A673 (cell line): ENCODE results near the gene MRI1. TPM values are rescaled to one million over a fixed set of nuclear protein-coding genes. Genes with fewer than 3 reads are reported as not detected.

Source experiments
- Bru-seq: library from RNA; stranded (reverse); fragments of 400-500 nt; gene quantifications from one replicate; lab custom pipeline; 2021; lab: Mats Ljungman, UMichigan
- BruChase-seq, 2 experiments: library from RNA; stranded (reverse); fragments of 400-500 nt; gene quantifications; one replicate each; lab custom pipeline; 2021; lab: Mats Ljungman, UMichigan
- BruUV-seq: library from RNA; stranded (reverse); fragments of 400-500 nt; replicated peaks from 2 replicates; lab custom pipeline; 2021; lab: Mats Ljungman, UMichigan
- CTCF ChIA-PET: fragments of 300-600 bp; sonication (Branson Sonifier 250); formaldehyde crosslinking; loops from one replicate; lab custom pipeline; 2022; ENCODE audit warnings: antibody characterized with exemption; lab: Charles Lee
- POLR2A ChIA-PET: fragments of 300-600 bp; sonication (Branson Sonifier 250); formaldehyde crosslinking; loops from one replicate; lab custom pipeline; 2022; ENCODE audit warnings: antibody characterized with exemption; ENCODE audit not compliant: low non-redundant PET; lab: Charles Lee
- DNase-seq: peaks from one replicate; pipeline ENCODE4 v3.0.0-alpha.2; 2015; ENCODE audit warnings: low spot score
- H3K27ac ChIP-seq: fragments of 200-600 bp; sonication (generic); 2 replicates; pipeline ENCODE4 v1.5.1; 2016; ENCODE audit warnings: mixed run types, low read depth, mild to moderate bottlenecking, mixed read lengths, antibody characterized with exemption, low read length; ENCODE audit not compliant: poor library complexity, severe bottlenecking
- H3K27me3 ChIP-seq: fragments of 200-600 bp; sonication (generic); replicated peaks from 2 replicates; pipeline ENCODE4 v1.6.1; 2017; ENCODE audit warnings: mixed run types, low read depth, mild to moderate bottlenecking, mixed read lengths, antibody characterized with exemption, low read length; ENCODE audit not compliant: insufficient read depth, poor library complexity
- H3K36me3 ChIP-seq: fragments of 200-600 bp; sonication (generic); 2 replicates; pipeline ENCODE4 v1.6.1; 2016; ENCODE audit warnings: mixed run types, mild to moderate bottlenecking, mixed read lengths, antibody characterized with exemption, low read length; ENCODE audit not compliant: insufficient read depth, poor library complexity, severe bottlenecking
- H3K4me1 ChIP-seq: fragments of 200-600 bp; sonication (generic); 2 replicates; pipeline ENCODE4 v1.6.1; 2017; ENCODE audit warnings: mixed run types, mild to moderate bottlenecking, mixed read lengths, antibody characterized with exemption, low read length; ENCODE audit not compliant: insufficient read depth, poor library complexity, severe bottlenecking
- H3K4me3 ChIP-seq: fragments of 200-600 bp; sonication (generic); 2 replicates; pipeline ENCODE4 v1.5.1; 2016; ENCODE audit warnings: low read depth, mixed run types, mild to moderate bottlenecking, mixed read lengths, low read length; ENCODE audit not compliant: poor library complexity, severe bottlenecking
- H3K9me3 ChIP-seq: fragments of 200-600 bp; sonication (generic); 2 replicates; pipeline ENCODE4 v1.6.1; 2016; ENCODE audit warnings: mixed run types, low read depth, mild to moderate bottlenecking, mixed read lengths, antibody characterized with exemption, low read length; ENCODE audit not compliant: poor library complexity, severe bottlenecking
- CTCF ChIP-seq: fragments of 300-800, 200-600 bp; sonication (generic); conservative IDR thresholded peaks from 2 replicates; pipeline ENCODE4 v1.5.1; 2017; ENCODE audit warnings: low read depth, mild to moderate bottlenecking, antibody characterized with exemption, low read length, moderate library complexity, mixed read lengths
- EZH2 ChIP-seq: fragments of 200-600 bp; sonication (generic); IDR thresholded peaks from 2 replicates; pipeline ENCODE4 v1.6.1; 2017; ENCODE audit warnings: borderline replicate concordance, low read depth, mild to moderate bottlenecking, mixed read lengths, antibody characterized with exemption, low read length; ENCODE audit not compliant: poor library complexity, severe bottlenecking
- intact Hi-C: fragments of 100-400 bp; cut with micrococcal nuclease; formaldehyde crosslinking; loops from one replicate; pipeline ENCODE4 v1.10.0; 2022; ENCODE audit not compliant: unreplicated experiment
- long read RNA-seq: library from polyadenylated mRNA; stranded (forward); transcript quantifications from one replicate; pipeline ENCODE4 v2.0.0, GENCODE V29; 2022
- total RNA-seq: library from RNA; stranded (reverse); gene quantifications from 2 replicates; pipeline ENCODE4 v1.2.3, GENCODE V29; 2021

The MRI1 gene
- total RNA-seq (57.9 and 63.8 TPM in 2 replicates), Bru-seq, nascent RNA (percentile 63 among the genes with signal in this experiment), BruChase-seq, experiment 1, labeled RNA remaining after a 2-hour chase (percentile 78 among the genes with signal in this experiment), BruChase-seq, experiment 2, labeled RNA remaining after a 6-hour chase (percentile 81 among the genes with signal in this experiment)
- long read RNA-seq, transcript MRI1-201 (6 exons, 1,735 nt) = major isoform, 7 of 22 reads
- long read RNA-seq, partial matches to known transcripts = 9 of 22 reads
- long read RNA-seq, other reads (novel, unspliced or antisense) = 5 of 22 reads

- TF ChIP-seq CTCF (no peak), EZH2 (no peak)
- Histone ChIP-seq H3K27me3 (no peaks in the 10 kb centered on the region), H3K9me3 (no peaks in the 10 kb centered on the region), H3K4me1 (peaks cover 10% of the 10 kb centered on the region), H3K4me3 (peak within 1 kb of the TSS; percentile 74), H3K36me3 (peaks cover 42% of the 10 kb centered on the region), H3K27ac (peak within 1 kb of the TSS; percentile 83)
- POLR2A ChIA-PET = interaction anchor here (0.6 kb wide), 1 partner anchor 471 kb away, joined by 4 read pairs; no protein-coding TSS in a partner anchor
- no TSS peak for BruUV-seq
- peak; percentile 86 for DNase-seq
- CTCF ChIA-PET = no interaction called here
- intact Hi-C loops = no loop called here
Observed at GRCh38 chr19:13764101-13764807, at the start of gene MRI1. Gene MRI1 (plus strand): TSS chr19:13764522. CDS start chr19:13764589, 67 bp downstream.

DNA sequence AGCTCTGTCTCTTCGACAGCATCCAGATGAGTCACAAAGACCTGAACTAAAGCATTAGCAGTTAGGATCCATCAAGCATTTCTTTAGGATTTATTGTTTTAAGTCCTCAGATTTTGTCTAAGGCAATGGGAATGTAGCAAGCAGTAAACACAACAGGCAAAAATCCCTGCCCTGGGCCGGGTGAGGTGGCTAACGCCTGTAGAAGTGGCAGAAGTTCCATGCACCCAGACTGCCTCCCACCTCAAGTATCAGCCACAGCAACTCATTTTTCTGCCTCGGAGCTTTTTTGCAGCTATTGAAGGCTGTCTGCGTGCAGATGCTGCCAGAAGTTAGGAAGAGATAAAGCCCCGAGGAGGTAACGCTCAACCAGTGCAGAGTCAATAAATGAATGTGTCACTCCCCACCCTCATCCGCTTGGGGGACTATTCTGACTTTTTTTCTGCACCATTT, 47.1 kb upstream of the MRI1 start:
- no peak overlapping the region for H3K27ac ChIP-seq
- no peaks in the 10 kb centered on the region for H3K9me3 ChIP-seq
- TF ChIP-seq EZH2 (no peak), CTCF (no peak)
- POLR2A ChIA-PET = no interaction called here
- H3K4me3 ChIP-seq = no peak overlapping the region
- no peak for DNase-seq
- no peaks in the 10 kb centered on the region for H3K36me3 ChIP-seq
- BruUV-seq = no TSS peak
- intact Hi-C loops = loop anchor here (5.0 kb wide), 1 partner anchor 440 kb away; no protein-coding TSS in a partner anchor
- H3K27me3 ChIP-seq = no peaks in the 10 kb centered on the region
- CTCF ChIA-PET = interaction anchor here (0.6 kb wide), 1 partner anchor 757 kb away, joined by 3 read pairs; no protein-coding TSS in a partner anchor
- peaks cover 7% of the 10 kb centered on the region for H3K4me1 ChIP-seq

- no peak overlapping the region for H3K4me3 ChIP-seq
- H3K4me1 ChIP-seq = no peaks in the 10 kb centered on the region
- no peak for TF ChIP-seq EZH2
- peak; percentile 67 for TF ChIP-seq CTCF
- H3K36me3 ChIP-seq = no peaks in the 10 kb centered on the region
- intact Hi-C loops = loop anchor here (1.0 to 5.0 kb wide), 2 partner anchors 121 to 441 kb away; no protein-coding TSS in a partner anchor
- no peaks in the 10 kb centered on the region for H3K9me3 ChIP-seq
- ChIA-PET POLR2A (no interaction called here), CTCF (interaction anchor here (0.6 to 1.1 kb wide), 6 partner anchors 13 to 129 kb away, joined by 3 to 7 read pairs (median 4); no protein-coding TSS in a partner anchor)
- no TSS peak for BruUV-seq
- DNase-seq = peak; percentile 91
- no peaks in the 10 kb centered on the region for H3K27me3 ChIP-seq
- no peak overlapping the region for H3K27ac ChIP-seq
Observed at GRCh38 chr19:13718733-13719132, 45.6 kb upstream of the MRI1 start.
